A549 (cell line): ENCODE measurements around the gene SERPINC1. TPM values are rescaled to one million over a fixed set of nuclear protein-coding genes. Genes with fewer than 3 reads are reported as not detected.

Experiments
- ATAC-seq, 2 experiments: fragments of 200-7000 bp in 1 of 2; fragments of >200 bp in 1 of 2; cut with Nextera tagmentation in 1 of 2; cut with Tn5 transposase in 1 of 2; 3 replicates each; pipeline versions ENCODE4 v1.8.0 to v1.9.1; 2018 to 2020; ENCODE audit warnings: mild to moderate bottlenecking in 1 of 2, moderate library complexity in 1 of 2
- CTCF ChIA-PET: fragments of 300-600 bp; sonication (Branson Sonifier 250); formaldehyde crosslinking; extraction: SDS; loops from one replicate; lab custom pipeline; 2021; ENCODE audit warnings: antibody characterized with exemption, inconsistent platforms; lab: Yijun Ruan, JAX
- POLR2A ChIA-PET: fragments of 350-600 bp; formaldehyde crosslinking; extraction: SDS; loops from one replicate; lab custom pipeline; 2021; ENCODE audit warnings: antibody characterized with exemption, inconsistent platforms; lab: Yijun Ruan, JAX
- DNase-seq, 2 experiments: peaks; one replicate each; pipeline versions ENCODE4 v3.0.0 to v3.0.0-alpha.2; 2011 to 2016; ENCODE audit warnings: low read depth in 1 of 2, low spot score in 1 of 2
- FAIRE-seq: peaks from 2 replicates; lab custom pipeline; 2011; peaks lifted over from hg19 to GRCh38; lab: Jason Lieb, UNC
- H3K27ac ChIP-seq, 2 experiments: fragments of >200 bp; sonication (Bioruptor Twin); formaldehyde crosslinking; 3 replicates each; pipeline ENCODE4 v1.5.1; 2016 to 2017
- H3K4me1 ChIP-seq: fragments of >200 bp; sonication (Bioruptor Twin); formaldehyde crosslinking; 3 replicates; pipeline ENCODE4 v1.6.1; 2016
- H3K4me2 ChIP-seq: fragments of >200 bp; sonication (Bioruptor Twin); formaldehyde crosslinking; 3 replicates; pipeline ENCODE4 v1.6.1; 2016
- H3K4me3 ChIP-seq: fragments of >200 bp; sonication (Bioruptor Twin); formaldehyde crosslinking; 3 replicates; pipeline ENCODE4 v1.5.1; 2016
- H3K9me3 ChIP-seq: fragments of >200 bp; sonication (Bioruptor Twin); formaldehyde crosslinking; 3 replicates; pipeline ENCODE4 v1.6.1; 2016
- CHD2 ChIP-seq: fragments of 150-350 bp; IDR thresholded peaks from 2 replicates; pipeline ENCODE4 v1.6.1; 2014; ENCODE audit warnings: low read length; ENCODE audit not compliant: partially characterized antibody
- FOSL2 ChIP-seq, 2 experiments: fragments of 450-650 bp in 1 of 2; fragments of >200 bp in 1 of 2; sonication (Bioruptor Twin) in 1 of 2; formaldehyde crosslinking; IDR thresholded peaks; 2 replicates each; pipeline versions ENCODE4 v1.5.0 to v1.6.1; 2016 to 2020; ENCODE audit warnings: mild to moderate bottlenecking in 1 of 2, moderate library complexity in 1 of 2
- FOXS1 ChIP-seq: fragments of 250-450 bp; sonication (Bioruptor Pico); IDR thresholded peaks from 2 replicates; pipeline ENCODE4 v1.5.0; 2020; ENCODE audit warnings: mild to moderate bottlenecking, moderate library complexity
- GATA3 ChIP-seq: IDR thresholded peaks from 2 replicates; pipeline ENCODE4 v1.6.1; 2012; ENCODE audit warnings: borderline replicate concordance
- HES2 ChIP-seq: fragments of >200 bp; sonication (Bioruptor Twin); formaldehyde crosslinking; IDR thresholded peaks from 2 replicates; pipeline ENCODE4 v1.6.1; 2016
- HEYL ChIP-seq: fragments of 250-450 bp; sonication (Bioruptor Pico); IDR thresholded peaks from 2 replicates; pipeline ENCODE4 v1.8.0; 2021; ENCODE audit warnings: mild to moderate bottlenecking, moderate library complexity
- JUN ChIP-seq, 2 experiments: fragments of >200 bp; sonication (Bioruptor Twin); formaldehyde crosslinking; IDR thresholded peaks; 2 replicates in 1 of 2; 3 replicates in 1 of 2; pipeline ENCODE4 v1.6.1; 2016 to 2017
- JUNB ChIP-seq: fragments of >200 bp; sonication (Bioruptor Twin); formaldehyde crosslinking; IDR thresholded peaks from 2 replicates; pipeline ENCODE4 v1.6.1; 2016
- MAX ChIP-seq: IDR thresholded peaks from 2 replicates; pipeline ENCODE4 v1.6.1; 2012
- RNF2 ChIP-seq: fragments of 200-600 bp; sonication (generic); IDR thresholded peaks from 2 replicates; pipeline ENCODE4 v1.6.1; 2016; ENCODE audit warnings: low read depth, mild to moderate bottlenecking, antibody characterized with exemption, moderate library complexity, borderline replicate concordance
- SMC3 ChIP-seq: fragments of >200 bp; sonication (Bioruptor Twin); formaldehyde crosslinking; IDR thresholded peaks from 3 replicates; pipeline ENCODE4 v1.6.1; 2018; ENCODE audit warnings: inconsistent platforms
- SREBF2 ChIP-seq: fragments of 450-650 bp; IDR thresholded peaks from 2 replicates; pipeline ENCODE4 v1.6.1; 2014; ENCODE audit warnings: mild to moderate bottlenecking, moderate library complexity
- TP53 ChIP-seq: fragments of 250-450 bp; sonication (Bioruptor Pico); IDR thresholded peaks from 2 replicates; pipeline ENCODE4 v1.5.0; 2021; ENCODE audit warnings: mild to moderate bottlenecking, moderate library complexity
- ZC3H11A ChIP-seq: fragments of 450-650 bp; IDR thresholded peaks from 2 replicates; pipeline ENCODE4 v1.6.1; 2014; ENCODE audit warnings: antibody characterized with exemption, mild to moderate bottlenecking
- WGBS: methylation state at CpG from one replicate; pipeline ENCODE4 v1.1.6; 2017; ENCODE audit errors: missing lambda C conversion rate; 5-methylcytosine and 5-hydroxymethylcytosine counted together
- polyA plus RNA-seq, 4 experiments: library from polyadenylated mRNA; depleted of rRNA in 3 of 4; stranded (reverse); fragments of >200 nt; fragmentation: RNase III in 1 of 4; extraction: RNeasy Plus Mini Kit Qiagen cat#74134 plus additional on column Dnase treatment in 1 of 4; gene quantifications; 2 replicates in 3 of 4; 3 replicates in 1 of 4; pipeline ENCODE4 v1.2.3, GENCODE V29; 2011 to 2017
- TF ChIP-seq, protein P1 (sequence below): fragments of 450-650 bp; IDR thresholded peaks from 2 replicates; pipeline ENCODE4 v1.6.1; 2014; ENCODE audit warnings: antibody characterized with exemption
- TF ChIP-seq, protein P2 (sequence below): fragments of 200-600 bp; sonication (generic); IDR thresholded peaks from 2 replicates; pipeline ENCODE4 v1.6.1; 2016; ENCODE audit warnings: antibody characterized with exemption, mild to moderate bottlenecking, moderate library complexity
- TF ChIP-seq, protein P3 (sequence below): IDR thresholded peaks from 2 replicates; pipeline ENCODE4 v1.6.1; 2012; ENCODE audit warnings: low read depth, borderline replicate concordance

Gene SERPINC1
- polyA plus RNA-seq, 2 of the 4 experiments (the other 2 are of a cell fraction), result 0.05 to 0.13 TPM

DNA sequence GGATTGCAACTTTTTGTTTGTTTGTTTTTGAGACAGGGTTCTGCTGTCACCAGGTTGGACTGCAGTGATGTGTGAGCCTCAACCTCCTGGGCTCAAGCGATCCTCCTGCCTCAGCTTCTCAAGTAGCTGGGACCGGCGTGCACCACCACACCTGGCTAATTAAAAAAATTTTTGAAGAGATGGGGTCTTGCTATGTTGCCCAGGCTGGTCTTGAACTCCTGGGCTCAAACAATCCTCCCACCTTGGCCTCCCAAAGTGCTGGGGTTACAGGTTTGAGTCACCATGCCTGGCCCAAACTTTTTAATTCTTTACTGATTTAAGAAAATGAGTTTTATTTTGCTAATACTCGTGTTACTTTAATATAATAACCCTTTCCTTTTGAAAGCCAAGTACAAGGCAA lies 31.5 kb upstream of the SERPINC1 start:
- no peak for ATAC-seq
- Histone ChIP-seq H3K9me3 (no peaks in the 10 kb centered on the region), H3K4me2 (no peak overlapping the region), H3K4me1 (peaks cover 10% of the 10 kb centered on the region; the same call in 2 of the 3 replicates), H3K4me3 (no peak overlapping the region), H3K27ac (no peak overlapping the region)
- CTCF ChIA-PET, result no interaction called here
- 92% methylated on average over 4 of the region's 4 CpGs for WGBS
- FAIRE-seq, result no peak
- no peak for TF ChIP-seq SREBF2
- TF ChIP-seq JUNB, result no peak
- no peak for TF ChIP-seq TP53 (CRISPR knock-in tag)
- no peak for TF ChIP-seq SMC3
- TF ChIP-seq ZC3H11A, result no peak
- no peak for TF ChIP-seq MAX
- TF ChIP-seq JUN (IDR thresholded peaks at IDR 0.05), result no peak
- TF ChIP-seq, protein P1, sequence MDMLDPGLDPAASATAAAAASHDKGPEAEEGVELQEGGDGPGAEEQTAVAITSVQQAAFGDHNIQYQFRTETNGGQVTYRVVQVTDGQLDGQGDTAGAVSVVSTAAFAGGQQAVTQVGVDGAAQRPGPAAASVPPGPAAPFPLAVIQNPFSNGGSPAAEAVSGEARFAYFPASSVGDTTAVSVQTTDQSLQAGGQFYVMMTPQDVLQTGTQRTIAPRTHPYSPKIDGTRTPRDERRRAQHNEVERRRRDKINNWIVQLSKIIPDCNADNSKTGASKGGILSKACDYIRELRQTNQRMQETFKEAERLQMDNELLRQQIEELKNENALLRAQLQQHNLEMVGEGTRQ, result no peak
- no peak for TF ChIP-seq RNF2
- TF ChIP-seq GATA3, result no peak
- no peak for TF ChIP-seq FOXS1 (CRISPR knock-in tag)
- no peak for TF ChIP-seq HES2
- no peak for TF ChIP-seq CHD2
- no peak for TF ChIP-seq FOSL2 (IDR thresholded peaks at IDR 0.05)
- no peak for TF ChIP-seq FOSL2 (CRISPR knock-in tag; IDR thresholded peaks at IDR 0.05)
- TF ChIP-seq HEYL (CRISPR knock-in tag), result no peak
- TF ChIP-seq, protein P2, sequence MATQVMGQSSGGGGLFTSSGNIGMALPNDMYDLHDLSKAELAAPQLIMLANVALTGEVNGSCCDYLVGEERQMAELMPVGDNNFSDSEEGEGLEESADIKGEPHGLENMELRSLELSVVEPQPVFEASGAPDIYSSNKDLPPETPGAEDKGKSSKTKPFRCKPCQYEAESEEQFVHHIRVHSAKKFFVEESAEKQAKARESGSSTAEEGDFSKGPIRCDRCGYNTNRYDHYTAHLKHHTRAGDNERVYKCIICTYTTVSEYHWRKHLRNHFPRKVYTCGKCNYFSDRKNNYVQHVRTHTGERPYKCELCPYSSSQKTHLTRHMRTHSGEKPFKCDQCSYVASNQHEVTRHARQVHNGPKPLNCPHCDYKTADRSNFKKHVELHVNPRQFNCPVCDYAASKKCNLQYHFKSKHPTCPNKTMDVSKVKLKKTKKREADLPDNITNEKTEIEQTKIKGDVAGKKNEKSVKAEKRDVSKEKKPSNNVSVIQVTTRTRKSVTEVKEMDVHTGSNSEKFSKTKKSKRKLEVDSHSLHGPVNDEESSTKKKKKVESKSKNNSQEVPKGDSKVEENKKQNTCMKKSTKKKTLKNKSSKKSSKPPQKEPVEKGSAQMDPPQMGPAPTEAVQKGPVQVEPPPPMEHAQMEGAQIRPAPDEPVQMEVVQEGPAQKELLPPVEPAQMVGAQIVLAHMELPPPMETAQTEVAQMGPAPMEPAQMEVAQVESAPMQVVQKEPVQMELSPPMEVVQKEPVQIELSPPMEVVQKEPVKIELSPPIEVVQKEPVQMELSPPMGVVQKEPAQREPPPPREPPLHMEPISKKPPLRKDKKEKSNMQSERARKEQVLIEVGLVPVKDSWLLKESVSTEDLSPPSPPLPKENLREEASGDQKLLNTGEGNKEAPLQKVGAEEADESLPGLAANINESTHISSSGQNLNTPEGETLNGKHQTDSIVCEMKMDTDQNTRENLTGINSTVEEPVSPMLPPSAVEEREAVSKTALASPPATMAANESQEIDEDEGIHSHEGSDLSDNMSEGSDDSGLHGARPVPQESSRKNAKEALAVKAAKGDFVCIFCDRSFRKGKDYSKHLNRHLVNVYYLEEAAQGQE, result no peak
- TF ChIP-seq, protein P3, sequence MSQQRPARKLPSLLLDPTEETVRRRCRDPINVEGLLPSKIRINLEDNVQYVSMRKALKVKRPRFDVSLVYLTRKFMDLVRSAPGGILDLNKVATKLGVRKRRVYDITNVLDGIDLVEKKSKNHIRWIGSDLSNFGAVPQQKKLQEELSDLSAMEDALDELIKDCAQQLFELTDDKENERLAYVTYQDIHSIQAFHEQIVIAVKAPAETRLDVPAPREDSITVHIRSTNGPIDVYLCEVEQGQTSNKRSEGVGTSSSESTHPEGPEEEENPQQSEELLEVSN, result no peak
- POLR2A ChIA-PET, result no interaction called here
- DNase-seq, result no peak

DNA sequence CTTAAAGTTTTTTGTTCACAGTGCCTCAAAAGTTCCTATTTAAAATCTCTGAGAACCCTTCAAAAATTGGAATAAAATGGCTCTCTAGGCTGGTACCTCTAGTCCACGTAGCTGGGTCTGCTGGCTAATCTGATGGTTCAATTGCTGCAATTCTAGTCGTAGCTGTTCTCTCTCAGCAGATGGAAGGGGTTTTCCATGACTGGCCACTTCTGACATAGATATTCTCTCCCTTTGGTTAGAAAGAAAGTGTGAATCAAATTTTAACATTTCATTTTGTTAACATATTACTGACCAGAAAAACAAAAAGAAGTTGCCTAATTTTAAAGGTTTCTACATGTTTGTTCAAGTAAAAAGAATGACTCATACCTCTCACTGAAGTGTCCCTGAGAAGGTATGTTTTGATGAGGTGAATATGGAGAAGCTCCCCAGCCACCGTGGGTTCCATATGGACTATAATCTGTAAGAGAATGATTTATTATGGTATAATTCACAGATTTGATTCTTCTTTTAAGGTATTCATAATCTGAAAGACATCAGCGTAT lies 29.3 kb upstream of the SERPINC1 start:
- peaks cover 10% of the 10 kb centered on the region; the same call in 2 of the 3 replicates for H3K4me1 ChIP-seq
- ChIA-PET POLR2A (interaction anchor here (0.9 to 1.2 kb wide), 3 partner anchors 15 to 78 kb away, joined by 3 read pairs; partner anchors contain the start of genes RC3H1 and ZBTB37), CTCF (interaction anchor here (0.6 to 1.4 kb wide), 2 partner anchors 29 to 33 kb away, joined by 3 read pairs; no protein-coding TSS in a partner anchor)
- no peak for DNase-seq
- TF ChIP-seq CHD2 (no peak), FOSL2 (IDR thresholded peaks at IDR 0.05) (no peak), FOSL2 (CRISPR knock-in tag; IDR thresholded peaks at IDR 0.05) (peak; percentile 52)
- H3K27ac ChIP-seq, result no peak overlapping the region
- 0 out of 6 replicates have a peak, but pooled peaks of 1 of the 2 experiments have one; percentile 19 for ATAC-seq
- H3K4me2 ChIP-seq, result no peak overlapping the region
- WGBS, result 83% methylated on average over 4 of the region's 4 CpGs
- no peak overlapping the region for H3K4me3 ChIP-seq
- no peak for FAIRE-seq
- no peaks in the 10 kb centered on the region for H3K9me3 ChIP-seq
